ENCODE results near the gene MAML3.

DNA sequence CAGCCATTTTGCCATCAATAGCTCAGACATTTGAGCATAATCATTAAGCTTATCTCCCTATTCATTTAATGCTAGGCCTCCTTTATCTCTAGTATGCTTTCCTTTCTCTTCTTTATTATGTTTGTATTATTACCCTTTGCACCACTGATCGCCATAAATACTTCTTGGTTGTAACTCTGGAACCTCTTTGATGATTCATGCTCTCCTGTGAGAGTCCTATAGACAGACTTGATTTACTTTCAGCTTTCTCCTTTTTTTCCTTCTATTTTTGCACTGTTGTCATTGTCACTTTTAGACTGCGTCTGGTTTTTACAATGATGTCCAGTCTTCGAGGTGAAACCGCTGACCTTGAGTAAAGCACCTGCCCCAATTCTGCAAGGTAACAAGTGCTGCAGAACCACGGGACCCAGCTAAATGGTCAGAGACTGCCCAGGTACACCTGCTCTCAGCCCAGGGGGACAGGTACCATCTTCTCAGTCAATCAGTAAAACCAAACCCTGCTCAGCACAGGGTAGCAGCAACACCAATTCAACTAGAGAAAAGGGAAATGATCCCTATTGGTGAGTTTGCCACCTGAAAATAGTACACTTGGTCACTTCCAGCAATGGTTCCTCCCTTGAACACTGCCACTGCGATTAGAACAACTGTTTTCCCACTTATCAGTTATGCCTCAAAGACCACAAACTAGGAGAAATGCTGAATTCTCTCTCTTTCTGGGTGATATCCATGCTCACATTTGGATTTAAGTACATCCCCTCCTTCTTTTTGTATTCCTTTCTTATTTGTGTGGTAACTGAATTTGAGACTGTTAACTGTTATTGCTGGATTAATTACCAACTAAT, 125.1 kb downstream of the MAML3 start:
- no peak for TF ChIP-seq FOXM1 (IDR thresholded peaks at IDR 0.05; ENCODE audit: borderline replicate concordance)
- TF ChIP-seq FOXK2 (IDR thresholded peaks at IDR 0.05): no peak
- no peak for TF ChIP-seq SP1 (IDR thresholded peaks at IDR 0.05)
- no peak for TF ChIP-seq BHLHE40 (IDR thresholded peaks at IDR 0.05; ENCODE audit: borderline replicate concordance)
- TF ChIP-seq TARDBP (IDR thresholded peaks at IDR 0.05): no peak
- no peak for TF ChIP-seq L3MBTL2 (conservative IDR thresholded peaks at IDR 0.05)
- no peak for TF ChIP-seq FOXA1 (IDR thresholded peaks at IDR 0.05)
- TF ChIP-seq ARNT (IDR thresholded peaks at IDR 0.05): no peak
- no peak for TF ChIP-seq ELF4 (IDR thresholded peaks at IDR 0.05)
- TF ChIP-seq SUZ12 (IDR thresholded peaks at IDR 0.05): no peak
- TF ChIP-seq HDGF (IDR thresholded peaks at IDR 0.05; ENCODE audit: borderline replicate concordance): no peak
